Suprapubic skin (tissue), 4 donors: ENCODE measurements around the gene SERPINB11. TPM values are rescaled to one million over a fixed set of nuclear protein-coding genes. Genes with fewer than 3 reads are reported as not detected.

Experiments
- DNase-seq, 2 donors: peaks; one replicate each; pipeline ENCODE4 v3.0.0-alpha.2; 2019; ENCODE audit warnings: low spot score in 2 of 2
- H3K27ac ChIP-seq: fragments of 200-600 bp; sonication (generic); one replicate; pipeline ENCODE4 v1.5.1; 2019
- H3K27me3 ChIP-seq: fragments of 200-600 bp; sonication (generic); one replicate; pipeline ENCODE4 v1.5.1; 2019
- H3K36me3 ChIP-seq: fragments of 200-600 bp; sonication (generic); one replicate; pipeline ENCODE4 v1.5.1; 2019
- H3K4me1 ChIP-seq: fragments of 200-600 bp; sonication (generic); one replicate; pipeline ENCODE4 v1.5.1; 2019
- H3K4me3 ChIP-seq: fragments of 200-600 bp; sonication (generic); one replicate; pipeline ENCODE4 v1.5.1; 2019; ENCODE audit warnings: mild to moderate bottlenecking
- H3K9me3 ChIP-seq: fragments of 200-600 bp; sonication (generic); one replicate; pipeline ENCODE4 v1.5.1; 2019
- CTCF ChIP-seq, 2 donors: fragments of 200-600 bp in 1 of 2; fragments of 450-650 bp in 1 of 2; sonication (generic) in 1 of 2; IDR thresholded peaks; one replicate each; pipeline ENCODE4 v1.5.1; 2016 to 2019; ENCODE audit warnings: antibody characterized with exemption in 2 of 2, mild to moderate bottlenecking in 1 of 2, moderate library complexity in 1 of 2
- EP300 ChIP-seq: sonication (generic); formaldehyde crosslinking; IDR thresholded peaks from one replicate; pipeline ENCODE4 v1.6.1; 2017; ENCODE audit warnings: antibody characterized with exemption
- POLR2A ChIP-seq, 2 donors: fragments of 450-650 bp; IDR thresholded peaks; one replicate each; pipeline ENCODE4 v1.6.1; 2017; ENCODE audit warnings: antibody characterized with exemption in 2 of 2, mild to moderate bottlenecking in 2 of 2, moderate library complexity in 2 of 2
- POLR2AphosphoS5 ChIP-seq, 3 donors: sonication (generic); formaldehyde crosslinking; IDR thresholded peaks; one replicate each; pipeline ENCODE4 v1.6.1; 2017; ENCODE audit warnings: antibody characterized with exemption in 3 of 3
- WGBS: methylation state at CpG from one replicate; pipeline ENCODE4 v1.1.5; 2018; 5-methylcytosine and 5-hydroxymethylcytosine counted together
- total RNA-seq, 4 donors: library from RNA; depleted of rRNA; stranded (reverse); fragments of >200 nt; gene quantifications; one replicate each; pipeline ENCODE4 v1.1.0, GENCODE V29; 2016

The SERPINB11 gene
- total RNA-seq, 4 donors from 2014 or later: 0.45 TPM; not detected in 3

- no peak overlapping the region for H3K4me3 ChIP-seq
- TF ChIP-seq CTCF (IDR thresholded peaks at IDR 0.05): no peak
- TF ChIP-seq POLR2A (IDR thresholded peaks at IDR 0.05): no peak
- H3K36me3 ChIP-seq: no peaks in the 10 kb centered on the region
- no peak overlapping the region for H3K27ac ChIP-seq
- H3K9me3 ChIP-seq: peaks cover 5% of the 10 kb centered on the region
- H3K27me3 ChIP-seq: no peaks in the 10 kb centered on the region
- H3K4me1 ChIP-seq: peaks cover 6% of the 10 kb centered on the region
- DNase-seq: no peak
- WGBS: 54% methylated on average over 2 of the region's 2 CpGs
These were observed 15.9 kb upstream of the SERPINB11 start for GRCh38 chr18:63686871-63687270.

GRCh38 chr18:63689064-63689463 is 13.7 kb upstream of the SERPINB11 start:
- Histone ChIP-seq H3K27ac (no peak overlapping the region), H3K27me3 (no peaks in the 10 kb centered on the region), H3K4me1 (no peaks in the 10 kb centered on the region), H3K36me3 (no peaks in the 10 kb centered on the region), H3K4me3 (no peak overlapping the region), H3K9me3 (peaks cover 5% of the 10 kb centered on the region)
- DNase-seq: no peak
- no peak for TF ChIP-seq CTCF (IDR thresholded peaks at IDR 0.05)
- TF ChIP-seq POLR2A (IDR thresholded peaks at IDR 0.05): no peak
- no peak for TF ChIP-seq POLR2AphosphoS5 (IDR thresholded peaks at IDR 0.05)
- no peak for TF ChIP-seq EP300
- WGBS: 66% methylated on average over 2 of the region's 2 CpGs

GRCh38 chr18:63697097-63697660 is 5.6 kb upstream of the SERPINB11 start:
- DNase-seq: no peak
- no peaks in the 10 kb centered on the region for H3K36me3 ChIP-seq
- no peak for TF ChIP-seq EP300
- no peak for TF ChIP-seq CTCF (IDR thresholded peaks at IDR 0.05)
- no peak for TF ChIP-seq POLR2AphosphoS5 (IDR thresholded peaks at IDR 0.05)
- no peak for TF ChIP-seq POLR2A (IDR thresholded peaks at IDR 0.05)
- no peaks in the 10 kb centered on the region for H3K27me3 ChIP-seq
- H3K4me3 ChIP-seq: no peak overlapping the region
- no peak overlapping the region for H3K27ac ChIP-seq
- H3K4me1 ChIP-seq: no peaks in the 10 kb centered on the region
- WGBS: 62% methylated on average over 3 of the region's 3 CpGs
- H3K9me3 ChIP-seq: no peaks in the 10 kb centered on the region

GRCh38 chr18:63700501-63700900 is 2.3 kb upstream of the SERPINB11 start:
- H3K4me3 ChIP-seq: no peak overlapping the region
- H3K27ac ChIP-seq: no peak overlapping the region
- TF ChIP-seq CTCF (IDR thresholded peaks at IDR 0.05) (no peak), EP300 (no peak), POLR2A (IDR thresholded peaks at IDR 0.05) (no peak), POLR2AphosphoS5 (IDR thresholded peaks at IDR 0.05) (no peak)
- H3K36me3 ChIP-seq: no peaks in the 10 kb centered on the region
- no peaks in the 10 kb centered on the region for H3K9me3 ChIP-seq
- no peak for DNase-seq
- H3K4me1 ChIP-seq: no peaks in the 10 kb centered on the region
- WGBS: 71% methylated on average over 3 of the region's 3 CpGs
- no peaks in the 10 kb centered on the region for H3K27me3 ChIP-seq

GRCh38 chr18:63701952-63702351 is 808 bp upstream of the SERPINB11 start:
- no peak overlapping the region for H3K4me3 ChIP-seq
- H3K27me3 ChIP-seq: no peaks in the 10 kb centered on the region
- H3K36me3 ChIP-seq: no peaks in the 10 kb centered on the region
- H3K27ac ChIP-seq: no peak overlapping the region
- H3K9me3 ChIP-seq: no peaks in the 10 kb centered on the region
- TF ChIP-seq EP300 (no peak), POLR2AphosphoS5 (IDR thresholded peaks at IDR 0.05) (no peak), POLR2A (IDR thresholded peaks at IDR 0.05) (no peak), CTCF (IDR thresholded peaks at IDR 0.05) (no peak)
- H3K4me1 ChIP-seq: no peaks in the 10 kb centered on the region
- WGBS: 84% methylated on average over 5 of the region's 5 CpGs
- DNase-seq: no peak
